Measurements from ENCODE around the gene FRMD1. TPM values are rescaled to one million over a fixed set of nuclear protein-coding genes. Genes with fewer than 3 reads are reported as not detected.

Gene FRMD1
- total and polyA plus RNA-seq, 7 donors, result 0.01 to 2.9 (median 0.25) TPM

- H3K4me1 ChIP-seq, result no peaks in the 10 kb centered on the region
- intact Hi-C loops (cut with DNase I), result no loop called here
- ATAC-seq (no peak), DNase-seq (no peak)
- WGBS, 3 donors, result 62 to 75% (median 67%) methylated on average over 14 of the region's 14 CpGs
- TF ChIP-seq CTCF (IDR thresholded peaks at IDR 0.05), result no peak
- peaks cover 0 to 18% (median 7%) of the 10 kb centered on the region in 3 donors for H3K27me3 ChIP-seq (ENCODE audit: insufficient read depth in 3 of 3, low read length in 2 of 3)
- H3K4me3 ChIP-seq, result no peak overlapping the region
- peaks cover 16% of the 10 kb centered on the region for H3K9me3 ChIP-seq
- H3K27ac ChIP-seq, result no peak overlapping the region
- no peaks in the 10 kb centered on the region for H3K36me3 ChIP-seq (ENCODE audit: insufficient read depth in 1 of 2, low read depth in 1 of 2)
Observed at GRCh38 chr6:168015482-168016175, 63.4 kb downstream of the FRMD1 start.

GRCh38 chr6:168015009-168015408 is 64.0 kb downstream of the FRMD1 start:
- Histone ChIP-seq H3K36me3 (ENCODE audit: insufficient read depth in 1 of 2, low read depth in 1 of 2) (no peaks in the 10 kb centered on the region), H3K27ac (no peak overlapping the region), H3K4me1 (no peaks in the 10 kb centered on the region), H3K9me3 (peaks cover 22% of the 10 kb centered on the region), H3K27me3 (ENCODE audit: insufficient read depth in 3 of 3, low read length in 2 of 3) (peaks cover 0 to 18% (median 7%) of the 10 kb centered on the region in 3 donors), H3K4me3 (no peak overlapping the region)
- intact Hi-C loops (cut with DNase I), result no loop called here
- 72 to 77% (median 74%) methylated on average over 4 of the region's 4 CpGs for WGBS, 3 donors
- no peak for TF ChIP-seq CTCF (IDR thresholded peaks at IDR 0.05)
- no peak for DNase-seq
- ATAC-seq, result no peak

GRCh38 chr6:168014428-168014827 is 64.6 kb downstream of the FRMD1 start:
- ATAC-seq (no peak), DNase-seq (no peak)
- Histone ChIP-seq H3K27ac (no peak overlapping the region), H3K4me3 (no peak overlapping the region), H3K36me3 (ENCODE audit: insufficient read depth in 1 of 2, low read depth in 1 of 2) (no peaks in the 10 kb centered on the region), H3K9me3 (peaks cover 23% of the 10 kb centered on the region), H3K4me1 (no peaks in the 10 kb centered on the region), H3K27me3 (ENCODE audit: insufficient read depth in 3 of 3, low read length in 2 of 3) (peaks cover 0 to 18% (median 6%) of the 10 kb centered on the region in 3 donors)
- intact Hi-C loops (cut with DNase I), result no loop called here
- 18 to 32% (median 20%) methylated on average over 6 of the region's 6 CpGs for WGBS, 3 donors
- TF ChIP-seq CTCF (IDR thresholded peaks at IDR 0.05), result no peak

- Histone ChIP-seq H3K27ac (no peak overlapping the region), H3K27me3 (ENCODE audit: insufficient read depth in 3 of 3, low read length in 2 of 3) (peaks cover 0 to 14% (median 5%) of the 10 kb centered on the region in 3 donors), H3K9me3 (peaks cover 29% of the 10 kb centered on the region), H3K4me1 (no peaks in the 10 kb centered on the region), H3K4me3 (no peak overlapping the region), H3K36me3 (ENCODE audit: insufficient read depth in 1 of 2, low read depth in 1 of 2) (no peaks in the 10 kb centered on the region)
- intact Hi-C loops (cut with DNase I), result no loop called here
- DNase-seq (no peak), ATAC-seq (no peak)
- TF ChIP-seq CTCF (IDR thresholded peaks at IDR 0.05), result no peak
- 71 to 82% (median 77%) methylated on average over 7 of the region's 7 CpGs for WGBS, 3 donors
Observed at GRCh38 chr6:168013250-168013915, 65.6 kb downstream of the FRMD1 start.

All from psoas muscle (tissue), 8 donors.